ENCODE results near the gene TYMP.

TYMP gene

DNA sequence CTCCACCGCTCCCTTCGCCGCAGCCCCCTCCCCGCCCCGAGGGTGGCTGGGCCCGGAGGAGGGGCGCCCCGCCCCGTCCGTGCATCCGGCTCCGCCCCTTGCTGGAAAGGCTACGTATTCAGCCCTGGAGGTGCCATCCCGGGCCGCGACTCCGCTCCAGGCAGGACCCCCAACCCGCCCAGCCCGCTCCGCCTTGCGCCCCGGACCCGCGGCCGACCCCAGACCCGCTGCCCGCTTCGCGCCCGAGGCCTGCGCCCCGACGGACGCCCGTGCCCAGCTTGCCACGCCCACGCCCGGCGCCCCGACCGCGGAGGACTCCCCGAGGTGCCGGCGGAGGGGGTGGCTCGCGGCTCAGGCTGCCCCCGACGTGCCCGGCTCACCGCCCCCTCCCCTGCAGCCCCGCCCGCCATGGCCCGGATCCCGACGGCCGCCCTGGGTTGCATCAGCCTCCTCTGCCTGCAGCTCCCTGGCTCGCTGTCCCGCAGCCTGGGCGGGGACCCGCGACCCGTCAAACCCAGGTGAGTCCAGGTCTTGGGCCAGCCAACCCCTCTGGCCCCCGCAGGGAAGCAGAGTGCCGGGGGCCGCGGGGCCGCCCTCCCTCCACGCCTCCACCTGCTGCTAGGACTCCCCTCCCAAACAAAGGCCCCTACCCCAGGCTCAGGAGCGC is 48.2 kb downstream of the TYMP start, which contains the start of gene ADM2:
ADM2 (plus strand) TSS at position 104 of the 667 bp plus-strand sequence; CDS start at position 409, 305 bp downstream.
- ATAC-seq, result peak; percentile 44
- TF ChIP-seq ARNTL (CRISPR knock-in tag; IDR thresholded peaks at IDR 0.05; ENCODE audit: borderline replicate concordance, low read depth), result no peak
- TF ChIP-seq ZNF8 (CRISPR knock-in tag; IDR thresholded peaks at IDR 0.05), result no peak
- no peak for TF ChIP-seq GLIS3 (CRISPR knock-in tag; IDR thresholded peaks at IDR 0.05)
- TF ChIP-seq ISL1 (CRISPR knock-in tag; IDR thresholded peaks at IDR 0.05), result no peak
- TF ChIP-seq CSRNP3 (CRISPR knock-in tag; IDR thresholded peaks at IDR 0.05), result no peak
- TF ChIP-seq, protein P1, sequence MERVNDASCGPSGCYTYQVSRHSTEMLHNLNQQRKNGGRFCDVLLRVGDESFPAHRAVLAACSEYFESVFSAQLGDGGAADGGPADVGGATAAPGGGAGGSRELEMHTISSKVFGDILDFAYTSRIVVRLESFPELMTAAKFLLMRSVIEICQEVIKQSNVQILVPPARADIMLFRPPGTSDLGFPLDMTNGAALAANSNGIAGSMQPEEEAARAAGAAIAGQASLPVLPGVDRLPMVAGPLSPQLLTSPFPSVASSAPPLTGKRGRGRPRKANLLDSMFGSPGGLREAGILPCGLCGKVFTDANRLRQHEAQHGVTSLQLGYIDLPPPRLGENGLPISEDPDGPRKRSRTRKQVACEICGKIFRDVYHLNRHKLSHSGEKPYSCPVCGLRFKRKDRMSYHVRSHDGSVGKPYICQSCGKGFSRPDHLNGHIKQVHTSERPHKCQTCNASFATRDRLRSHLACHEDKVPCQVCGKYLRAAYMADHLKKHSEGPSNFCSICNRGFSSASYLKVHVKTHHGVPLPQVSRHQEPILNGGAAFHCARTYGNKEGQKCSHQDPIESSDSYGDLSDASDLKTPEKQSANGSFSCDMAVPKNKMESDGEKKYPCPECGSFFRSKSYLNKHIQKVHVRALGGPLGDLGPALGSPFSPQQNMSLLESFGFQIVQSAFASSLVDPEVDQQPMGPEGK (CRISPR knock-in tag; IDR thresholded peaks at IDR 0.05; ENCODE audit: borderline replicate concordance), result no peak
- no peak for TF ChIP-seq RARB (CRISPR knock-in tag; IDR thresholded peaks at IDR 0.05)
- no peak for TF ChIP-seq CSDC2 (CRISPR knock-in tag; IDR thresholded peaks at IDR 0.05)
- no peak for TF ChIP-seq ZFP3 (CRISPR knock-in tag; IDR thresholded peaks at IDR 0.05)
- no peak for TF ChIP-seq BACH2 (CRISPR knock-in tag; IDR thresholded peaks at IDR 0.05; ENCODE audit: borderline replicate concordance)
- no peak for TF ChIP-seq ZNF565 (CRISPR knock-in tag; conservative IDR thresholded peaks at IDR 0.05; ENCODE audit: low read depth)
- TF ChIP-seq, protein P2, sequence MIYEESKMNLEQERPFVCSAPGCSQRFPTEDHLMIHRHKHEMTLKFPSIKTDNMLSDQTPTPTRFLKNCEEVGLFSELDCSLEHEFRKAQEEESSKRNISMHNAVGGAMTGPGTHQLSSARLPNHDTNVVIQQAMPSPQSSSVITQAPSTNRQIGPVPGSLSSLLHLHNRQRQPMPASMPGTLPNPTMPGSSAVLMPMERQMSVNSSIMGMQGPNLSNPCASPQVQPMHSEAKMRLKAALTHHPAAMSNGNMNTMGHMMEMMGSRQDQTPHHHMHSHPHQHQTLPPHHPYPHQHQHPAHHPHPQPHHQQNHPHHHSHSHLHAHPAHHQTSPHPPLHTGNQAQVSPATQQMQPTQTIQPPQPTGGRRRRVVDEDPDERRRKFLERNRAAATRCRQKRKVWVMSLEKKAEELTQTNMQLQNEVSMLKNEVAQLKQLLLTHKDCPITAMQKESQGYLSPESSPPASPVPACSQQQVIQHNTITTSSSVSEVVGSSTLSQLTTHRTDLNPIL (CRISPR knock-in tag; IDR thresholded peaks at IDR 0.05; ENCODE audit: low read depth), result no peak
- no peak for TF ChIP-seq TOX (CRISPR knock-in tag; IDR thresholded peaks at IDR 0.05; ENCODE audit: borderline replicate concordance)
- TF ChIP-seq ZFP30 (CRISPR knock-in tag; IDR thresholded peaks at IDR 0.05), result no peak

DNA sequence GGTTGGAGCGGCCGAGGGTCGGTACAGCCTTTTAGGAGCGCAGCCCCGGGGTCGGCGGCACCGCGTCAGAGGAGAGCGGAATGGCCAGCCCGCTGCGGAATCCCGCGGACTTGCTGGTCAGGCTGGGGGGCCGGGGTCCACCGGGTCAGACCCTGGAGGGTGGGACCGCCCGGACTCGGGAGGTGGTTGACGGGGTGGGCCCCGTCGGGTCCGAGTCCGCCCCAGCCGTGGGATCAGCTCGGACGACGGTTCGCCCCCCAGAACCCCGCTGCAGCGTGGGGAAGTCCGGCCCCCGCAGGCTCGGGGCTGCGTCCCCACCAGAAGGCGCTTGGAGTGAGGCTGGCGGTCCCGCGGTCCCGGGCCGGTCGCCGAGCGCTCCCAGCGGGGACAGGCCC is 48.8 kb downstream of the TYMP start:
- no peak for ATAC-seq
- TF ChIP-seq TCF4 (CRISPR knock-in tag; IDR thresholded peaks at IDR 0.05; ENCODE audit: borderline replicate concordance), result no peak
- no peak for TF ChIP-seq SNAI2 (CRISPR knock-in tag; IDR thresholded peaks at IDR 0.05)
- no peak for TF ChIP-seq CSRNP3 (CRISPR knock-in tag; IDR thresholded peaks at IDR 0.05)
- no peak for TF ChIP-seq ZNF8 (CRISPR knock-in tag; IDR thresholded peaks at IDR 0.05)
- no peak for TF ChIP-seq GLIS3 (CRISPR knock-in tag; IDR thresholded peaks at IDR 0.05)
- no peak for TF ChIP-seq OSR1 (CRISPR knock-in tag; IDR thresholded peaks at IDR 0.05)
- no peak for TF ChIP-seq ESRRG (CRISPR knock-in tag; IDR thresholded peaks at IDR 0.05)
- no peak for TF ChIP-seq ZFP30 (CRISPR knock-in tag; IDR thresholded peaks at IDR 0.05)
- TF ChIP-seq ZFP3 (CRISPR knock-in tag; IDR thresholded peaks at IDR 0.05), result no peak
- no peak for TF ChIP-seq PPARA (CRISPR knock-in tag; IDR thresholded peaks at IDR 0.05; ENCODE audit: borderline replicate concordance)
- TF ChIP-seq CSDC2 (CRISPR knock-in tag; IDR thresholded peaks at IDR 0.05), result no peak
- no peak for TF ChIP-seq POU6F1 (CRISPR knock-in tag; IDR thresholded peaks at IDR 0.05; ENCODE audit: borderline replicate concordance, low read depth)
- TF ChIP-seq ZC3H10 (CRISPR knock-in tag; IDR thresholded peaks at IDR 0.05), result no peak
- TF ChIP-seq TOX (CRISPR knock-in tag; IDR thresholded peaks at IDR 0.05; ENCODE audit: borderline replicate concordance), result no peak
- no peak for TF ChIP-seq RARB (CRISPR knock-in tag; IDR thresholded peaks at IDR 0.05)
- TF ChIP-seq TSHZ2 (CRISPR knock-in tag; IDR thresholded peaks at IDR 0.05), result no peak
- TF ChIP-seq ZNF565 (CRISPR knock-in tag; conservative IDR thresholded peaks at IDR 0.05; ENCODE audit: low read depth), result no peak
- no peak for TF ChIP-seq ZNF70 (CRISPR knock-in tag; IDR thresholded peaks at IDR 0.05)
